Measurements from ENCODE around the gene SLC25A21. TPM values are rescaled to one million over a fixed set of nuclear protein-coding genes. Genes with fewer than 3 reads are reported as not detected.

SLC25A21 gene
- total RNA-seq, 1 experiment from 2014 or later = 7.1 TPM

- Histone ChIP-seq H2AFZ (ENCODE audit: low read length) (no peak overlapping the region), H2BK120ac (ENCODE audit: low read depth, low read length, poor library complexity, severe bottlenecking) (no peak overlapping the region), H3K4ac (ENCODE audit: low read depth, low read length) (no peak overlapping the region), H3K23me2 (ENCODE audit: insufficient read length, low read depth, low read length, poor library complexity, severe bottlenecking) (no peaks in the 10 kb centered on the region), H3K18ac (ENCODE audit: insufficient read length, low read depth, low read length) (no peak overlapping the region), H4K5ac (ENCODE audit: insufficient read length, low read depth, low read length) (no peak overlapping the region), H3T11ph (ENCODE audit: low read length) (no peak overlapping the region), H3K79me2 (ENCODE audit: insufficient read depth, low read length) (no peaks in the 10 kb centered on the region), H2BK12ac (ENCODE audit: insufficient read length, low read depth, low read length) (no peak overlapping the region), H2BK15ac (ENCODE audit: low read depth, low read length) (no peak overlapping the region), H4K8ac (replicated peaks; ENCODE audit: insufficient read length, low read depth, low read length) (no peak overlapping the region), H3K9me3 (ENCODE audit: control insufficient read depth, low read depth, low read length) (no peaks in the 10 kb centered on the region), H3K14ac (ENCODE audit: insufficient read depth, low read length) (no peak overlapping the region), H4K20me1 (ENCODE audit: control insufficient read depth, insufficient read depth, insufficient read length) (no peaks in the 10 kb centered on the region), H3K56ac (ENCODE audit: insufficient read length, low read depth, low read length) (no peak overlapping the region), H3K27ac (ENCODE audit: insufficient read length, low read depth, low read length) (no peak overlapping the region), H3K23ac (ENCODE audit: insufficient read length, low read depth, low read length) (no peak overlapping the region), H2BK20ac (ENCODE audit: low read depth, low read length, poor library complexity, severe bottlenecking) (no peak overlapping the region), H3K9ac (ENCODE audit: extremely low read depth, insufficient read length, low read length) (no peak overlapping the region), H4K91ac (ENCODE audit: insufficient read length, low read depth, low read length) (no peak overlapping the region), H3K79me1 (ENCODE audit: insufficient read depth, low read depth, low read length, poor library complexity, severe bottlenecking) (no peaks in the 10 kb centered on the region), H3K4me1 (ENCODE audit: insufficient read depth, low read length) (no peaks in the 10 kb centered on the region), H3K27me3 (ENCODE audit: insufficient read depth, low read length) (no peaks in the 10 kb centered on the region), H2BK5ac (ENCODE audit: insufficient read length, low read length) (no peak overlapping the region), H2AK5ac (ENCODE audit: insufficient read length, low read length) (no peak overlapping the region), H3K4me2 (ENCODE audit: insufficient read depth, insufficient read length, low read length) (no peak overlapping the region)
- Mint-ChIP-seq H3K9me3 (no peaks in the 10 kb centered on the region), H3K27me3 (ENCODE audit: low read depth) (no peaks in the 10 kb centered on the region), H3K4me1 (peaks cover 3 to 6% of the 10 kb centered on the region in 2 experiments; a peak in 1 of 4 replicates), H3K4me3 (no peak overlapping the region), H3K27ac (no peak overlapping the region; a peak in 1 of 7 replicates), H3K36me3 (ENCODE audit: insufficient read depth in 1 of 3, low read depth in 3 of 3) (no peaks in the 10 kb centered on the region; a peak in 1 of 7 replicates)
- WGBS (ENCODE audit: extremely low coverage, insufficient read length, low lambda C conversion rate) = no CpG with 5 or more reads among the region's 3 CpGs
- TF ChIP-seq, protein P1, sequence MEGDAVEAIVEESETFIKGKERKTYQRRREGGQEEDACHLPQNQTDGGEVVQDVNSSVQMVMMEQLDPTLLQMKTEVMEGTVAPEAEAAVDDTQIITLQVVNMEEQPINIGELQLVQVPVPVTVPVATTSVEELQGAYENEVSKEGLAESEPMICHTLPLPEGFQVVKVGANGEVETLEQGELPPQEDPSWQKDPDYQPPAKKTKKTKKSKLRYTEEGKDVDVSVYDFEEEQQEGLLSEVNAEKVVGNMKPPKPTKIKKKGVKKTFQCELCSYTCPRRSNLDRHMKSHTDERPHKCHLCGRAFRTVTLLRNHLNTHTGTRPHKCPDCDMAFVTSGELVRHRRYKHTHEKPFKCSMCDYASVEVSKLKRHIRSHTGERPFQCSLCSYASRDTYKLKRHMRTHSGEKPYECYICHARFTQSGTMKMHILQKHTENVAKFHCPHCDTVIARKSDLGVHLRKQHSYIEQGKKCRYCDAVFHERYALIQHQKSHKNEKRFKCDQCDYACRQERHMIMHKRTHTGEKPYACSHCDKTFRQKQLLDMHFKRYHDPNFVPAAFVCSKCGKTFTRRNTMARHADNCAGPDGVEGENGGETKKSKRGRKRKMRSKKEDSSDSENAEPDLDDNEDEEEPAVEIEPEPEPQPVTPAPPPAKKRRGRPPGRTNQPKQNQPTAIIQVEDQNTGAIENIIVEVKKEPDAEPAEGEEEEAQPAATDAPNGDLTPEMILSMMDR (conservative IDR thresholded peaks at IDR 0.05) = no peak
- no peak for DNase-seq
Observed at GRCh38 chr14:37018571-37019240, 153.7 kb downstream of the SLC25A21 start.

All from H9 (cell line).